HL-60 (cell line): Measurements from ENCODE around the gene CAMK2D.

Source experiments
- DNase-seq, 2 experiments: peaks; one replicate each; pipeline ENCODE4 v3.0.0-alpha.2; 2010 to 2020; ENCODE audit warnings: low read depth in 1 of 2, low spot score in 1 of 2
- H3K27ac ChIP-seq: fragments of 250-450 bp; sonication (Bioruptor Pico); replicated peaks from 2 replicates; pipeline ENCODE4 v1.5.1; 2020; ENCODE audit warnings: mild to moderate bottlenecking, moderate library complexity
- H3K27me3 ChIP-seq: fragments of 250-450 bp; sonication (Bioruptor Pico); 2 replicates; pipeline ENCODE4 v1.5.1; 2021; ENCODE audit warnings: mild to moderate bottlenecking, moderate library complexity; ENCODE audit not compliant: insufficient read depth, poor library complexity, severe bottlenecking
- H3K4me3 ChIP-seq: replicated peaks from 2 replicates; pipeline ENCODE4 v1.5.1; 2011; ENCODE audit warnings: mild to moderate bottlenecking, control low read depth, low read length; ENCODE audit not compliant: insufficient read depth
- CTCF ChIP-seq: IDR thresholded peaks from one replicate; pipeline ENCODE4 v1.5.1; 2011; ENCODE audit warnings: low read length, control low read depth, inconsistent platforms; ENCODE audit not compliant: insufficient read depth
- GABPA ChIP-seq: IDR thresholded peaks from 2 replicates; pipeline ENCODE4 v1.6.1; 2012; ENCODE audit warnings: low read depth
- POLR2AphosphoS5 ChIP-seq: IDR thresholded peaks from 2 replicates; pipeline ENCODE4 v1.6.1; 2012; ENCODE audit warnings: low read depth
- REST ChIP-seq: IDR thresholded peaks from 2 replicates; pipeline ENCODE4 v1.6.1; 2012; ENCODE audit warnings: low read depth; ENCODE audit not compliant: insufficient replicate concordance
- SPI1 ChIP-seq: IDR thresholded peaks from 2 replicates; pipeline ENCODE4 v1.6.1; 2012; ENCODE audit warnings: low read depth, mild to moderate bottlenecking, borderline replicate concordance

The CAMK2D gene

GRCh38 chr4:113785781-113786180, 24.2 kb upstream of the CAMK2D start:
- TF ChIP-seq REST = no peak
- peak; percentile 31 for TF ChIP-seq SPI1
- H3K27ac ChIP-seq = no peak overlapping the region

GRCh38 chr4:113784497-113785250, 23.1 kb upstream of the CAMK2D start:
- Histone ChIP-seq H3K4me3 (no peak overlapping the region), H3K27ac (no peak overlapping the region), H3K27me3 (no peaks in the 10 kb centered on the region)
- no peak for DNase-seq
- TF ChIP-seq POLR2AphosphoS5 (no peak), GABPA (no peak), REST (no peak), CTCF (no peak), SPI1 (no peak)

More at GRCh38 chr4:113785781-113786180, 24.2 kb upstream of the CAMK2D start:
- Histone ChIP-seq H3K4me3 (no peak overlapping the region), H3K27me3 (no peaks in the 10 kb centered on the region)
- DNase-seq = no peak

- Histone ChIP-seq H3K27ac (no peak overlapping the region), H3K27me3 (no peaks in the 10 kb centered on the region), H3K4me3 (no peak overlapping the region)
- no peak for DNase-seq
- TF ChIP-seq REST = no peak
- no peak for TF ChIP-seq POLR2AphosphoS5
- TF ChIP-seq CTCF = no peak
- no peak for TF ChIP-seq SPI1
- TF ChIP-seq GABPA = no peak
Observed at GRCh38 chr4:113783701-113784100, 22.2 kb upstream of the CAMK2D start.
